H1 (cell line): ENCODE measurements around the gene CHD1L. TPM values are rescaled to one million over a fixed set of nuclear protein-coding genes. Genes with fewer than 3 reads are reported as not detected.

ENCODE experiments used
- ATF3 ChIP-seq: IDR thresholded peaks from 2 replicates; pipeline ENCODE4 v1.6.1; 2011; ENCODE audit warnings: low read depth, mild to moderate bottlenecking, low read length; ENCODE audit not compliant: insufficient read depth
- BCL11A ChIP-seq, 2 experiments: IDR thresholded peaks; one replicate each; pipeline ENCODE4 v1.6.1; 2011; ENCODE audit warnings: low read depth in 2 of 2, low read length in 2 of 2, mild to moderate bottlenecking in 2 of 2
- BRCA1 ChIP-seq: IDR thresholded peaks from 2 replicates; pipeline ENCODE4 v1.6.1; 2012; ENCODE audit warnings: low read depth, low read length, improper control_type of control experiment
- CBX8 ChIP-seq: fragments of 300-800, 300-1000 bp; sonication (generic); IDR thresholded peaks from 2 replicates; pipeline ENCODE4 v1.7.1; 2016; ENCODE audit warnings: low read depth, low read length, borderline replicate concordance
- E2F6 ChIP-seq: IDR thresholded peaks from 2 replicates; pipeline ENCODE4 v1.6.1; 2012; ENCODE audit warnings: inconsistent platforms
- KDM1A ChIP-seq: fragments of 200-600, 300-600 bp; sonication (generic); IDR thresholded peaks from 2 replicates; pipeline ENCODE4 v1.7.1; 2016; ENCODE audit warnings: mild to moderate bottlenecking, low read length, borderline replicate concordance
- MAX ChIP-seq: IDR thresholded peaks from 2 replicates; pipeline ENCODE4 v1.6.1; 2012; ENCODE audit warnings: inconsistent platforms
- RXRA ChIP-seq: IDR thresholded peaks from 2 replicates; pipeline ENCODE4 v1.6.1; 2011; ENCODE audit warnings: low read depth, mild to moderate bottlenecking, low read length, moderate library complexity; ENCODE audit not compliant: insufficient read depth
- SRF ChIP-seq: IDR thresholded peaks from 2 replicates; pipeline ENCODE4 v1.6.1; 2011; ENCODE audit warnings: mild to moderate bottlenecking, low read depth, low read length, moderate library complexity
- polyA plus RNA-seq, 7 experiments: library from polyadenylated mRNA; depleted of rRNA in 3 of 7; stranded (reverse) in 5 of 7; unstranded in 2 of 7; fragments of >200 nt in 5 of 7; fragments of 200-250 nt in 2 of 7; gene quantifications; 1 replicate in 5 of 7; 2 replicates in 1 of 7; 4 replicates in 1 of 7; pipeline versions ENCODE4 v1.2.1 to v1.2.3, GENCODE V29; 2011 to 2013; ENCODE audit warnings: missing spikeins in 2 of 7, mixed read lengths in 2 of 7
- total RNA-seq: library from RNA; stranded (reverse); fragmentation: NEBNext Ultra II Directional; extraction: Animal tissue kit (Norgen Biotek cat#: 25700); gene quantifications from 2 replicates; pipeline ENCODE4 v1.2.1, GENCODE V29; 2021

Gene CHD1L
- total and polyA plus RNA-seq, 2 of the 8 experiments (the other 6 are each of a cell fraction or from before 2014, with no cell fraction given), result 20.2 to 51.2 TPM

- TF ChIP-seq MAX (no peak), E2F6 (no peak), ATF3 (no peak), BCL11A (IDR thresholded peaks at IDR 0.05; ENCODE audit: low read depth in 2 of 2, low read length in 2 of 2) (no peak), BRCA1 (no peak), CBX8 (no peak), RXRA (no peak), KDM1A (no peak), SRF (no peak)
Measured at GRCh38 chr1:147214842-147215539, 27.5 kb upstream of the CHD1L start (continued).
